SK-N-MC (cell line): ENCODE results near the gene ACER3.

ENCODE experiments used
- EZH2 ChIP-seq: fragments of 200-600 bp; sonication (generic); IDR thresholded peaks from one replicate; pipeline ENCODE4 v1.6.1; 2017; ENCODE audit warnings: antibody characterized with exemption
- FOXP2 ChIP-seq: optimal IDR thresholded peaks from 2 replicates; pipeline ENCODE3; 2011; ENCODE audit warnings: mild to moderate bottlenecking, moderate library complexity; ENCODE audit not compliant: insufficient read depth; ENCODE audit errors: extremely low read length, control extremely low read depth
- POLR2AphosphoS5 ChIP-seq: IDR thresholded peaks from 2 replicates; pipeline ENCODE4 v1.6.1; 2012; ENCODE audit warnings: mild to moderate bottlenecking, low read depth, low read length, borderline replicate concordance

GRCh38 chr11:76823481-76824028 is 37.2 kb upstream of the ACER3 start:
- TF ChIP-seq POLR2AphosphoS5: no peak
- TF ChIP-seq EZH2: no peak
- TF ChIP-seq FOXP2: no peak
